NCI-H2029 treated with DMSO at 0.1 percent for 48 hours (cell line): ENCODE results near the gene IFNL1.
"Not testable (repeated sequence)": the region's sequence is repeated elsewhere in the genome, so short reads cannot be mapped to it uniquely, and the experiment has no call there.

Experiments
- DNase-seq: peaks from one replicate; lab custom pipeline; 2025; lab: John Stamatoyannopoulos, UW

IFNL1 gene

DNA sequence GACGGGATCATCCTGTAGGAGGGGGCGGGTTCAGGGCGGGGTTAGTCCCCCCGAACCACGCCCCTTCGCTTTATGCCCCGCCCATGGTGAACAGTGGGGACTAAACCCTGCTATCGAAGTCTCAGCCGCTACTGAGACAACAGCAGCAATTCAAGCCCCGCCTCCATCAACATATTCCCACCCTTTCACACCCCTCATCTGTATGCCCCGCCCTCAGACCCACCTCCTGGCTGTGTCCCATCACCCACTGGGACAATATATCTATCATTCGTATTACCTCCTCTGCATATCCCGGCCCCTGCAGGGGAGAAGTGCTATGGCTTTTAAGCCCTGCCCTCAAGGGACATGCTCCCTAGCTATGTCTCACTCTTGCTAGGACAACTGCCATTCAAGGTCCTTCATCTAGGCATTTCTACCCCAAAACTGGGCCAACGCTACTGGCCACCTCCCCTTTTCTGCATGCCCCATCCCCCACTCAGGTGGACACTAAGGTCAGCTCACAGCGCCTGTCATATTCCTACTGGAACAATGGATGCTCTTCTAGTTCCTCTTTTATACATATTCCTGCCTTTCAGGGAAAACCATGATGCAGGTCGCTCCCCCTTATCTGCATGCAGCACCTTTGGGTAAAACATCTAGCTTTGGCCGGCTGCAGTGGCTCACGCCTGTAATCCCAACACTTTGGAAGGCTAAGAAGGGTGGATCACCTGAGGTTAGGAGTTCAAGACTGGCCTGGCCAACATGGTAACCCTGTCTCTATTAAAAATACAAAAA lies 12.5 kb downstream of the IFNL1 start:
- no peak for DNase-seq

DNA sequence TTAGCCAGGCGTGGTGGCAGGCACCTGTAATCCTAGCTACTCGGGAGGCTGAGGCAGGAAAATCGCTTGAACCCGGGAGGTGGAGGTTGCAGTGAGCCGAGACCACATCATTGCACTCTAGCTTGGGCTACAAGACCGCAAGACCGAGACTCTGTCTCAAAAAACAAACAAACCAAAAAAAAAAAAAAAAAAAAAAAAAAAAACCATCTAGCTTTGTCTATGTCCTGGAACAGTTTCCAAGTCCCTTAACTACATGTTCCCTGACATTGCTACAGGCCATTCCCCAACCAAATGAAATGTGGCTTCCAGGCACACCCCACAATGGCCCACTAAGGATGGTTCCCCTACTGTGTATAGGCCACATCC lies 13.1 kb downstream of the IFNL1 start:
- DNase-seq = not testable (repeated sequence)

DNA sequence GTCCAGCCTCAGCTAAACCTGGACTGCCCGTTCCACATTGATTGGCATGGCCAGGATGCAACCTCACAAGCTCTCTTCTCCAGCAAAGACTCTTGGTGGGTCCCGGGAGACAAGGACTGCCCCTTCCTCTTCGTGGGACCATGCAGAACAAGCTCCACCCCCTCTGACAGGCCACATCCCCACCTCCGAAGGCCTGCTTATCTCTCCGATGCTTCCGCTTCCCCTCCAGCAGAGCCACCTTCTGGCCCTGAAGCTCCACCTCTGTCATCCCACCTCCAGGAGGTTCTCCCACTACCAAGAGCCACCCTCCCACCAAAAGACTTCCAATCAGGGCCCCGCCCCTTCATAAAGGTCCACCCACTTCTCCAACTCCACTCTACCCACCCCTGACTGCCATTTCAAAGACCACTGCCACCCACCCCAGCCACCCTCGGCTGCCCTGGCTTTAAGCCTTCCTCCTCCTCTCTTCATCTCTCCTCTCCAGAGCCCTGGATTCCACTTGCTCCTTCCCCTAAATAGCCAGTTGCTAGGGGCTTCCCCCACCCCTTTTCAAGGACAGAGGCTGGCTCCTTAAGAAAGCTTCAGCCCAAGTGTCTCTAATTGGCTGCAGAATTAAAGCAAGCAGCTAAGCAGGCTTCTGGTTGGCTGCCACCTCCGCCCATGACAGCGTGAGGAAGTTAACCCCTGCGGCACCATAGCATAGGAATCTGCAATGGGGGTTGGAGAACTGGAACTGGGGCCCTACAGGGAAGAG lies 14.5 kb downstream of the IFNL1 start:
- DNase-seq = no peak

DNA sequence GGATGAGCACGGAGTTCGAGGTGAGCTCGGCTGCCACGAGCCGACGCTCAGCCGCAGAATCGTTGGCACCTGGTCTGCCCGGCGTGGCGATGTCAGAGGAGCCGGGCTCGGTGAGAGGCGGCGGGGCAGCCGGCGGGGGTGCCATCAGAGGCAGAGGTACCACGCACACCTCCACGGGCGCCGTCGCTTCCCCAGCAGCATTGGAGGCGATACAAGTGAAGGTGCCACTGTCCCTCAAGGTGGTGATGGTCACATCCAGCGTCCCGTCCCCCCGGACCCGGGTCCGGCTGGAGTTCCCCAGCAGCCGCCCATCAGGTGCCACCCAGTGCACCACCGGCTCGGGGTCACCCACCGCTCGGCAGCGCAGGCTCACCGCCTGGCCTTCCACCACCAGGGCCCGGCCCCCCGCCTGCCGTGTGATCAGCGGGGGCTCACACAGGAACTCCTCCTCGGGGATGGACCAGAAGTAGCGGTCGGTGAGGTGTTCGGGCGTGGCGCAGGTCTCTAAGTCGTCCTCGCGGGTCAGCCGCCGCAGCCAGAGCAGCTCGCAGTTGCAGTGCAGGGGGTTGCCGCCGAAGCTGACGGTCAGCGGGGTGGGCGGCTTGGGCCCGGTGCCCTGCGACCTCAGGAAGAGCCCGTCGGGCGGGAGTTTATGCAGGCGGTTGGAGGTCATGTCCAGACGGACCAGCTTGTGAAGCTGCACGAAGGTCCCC lies 18.0 kb downstream of the IFNL1 start:
- no peak for DNase-seq

DNA sequence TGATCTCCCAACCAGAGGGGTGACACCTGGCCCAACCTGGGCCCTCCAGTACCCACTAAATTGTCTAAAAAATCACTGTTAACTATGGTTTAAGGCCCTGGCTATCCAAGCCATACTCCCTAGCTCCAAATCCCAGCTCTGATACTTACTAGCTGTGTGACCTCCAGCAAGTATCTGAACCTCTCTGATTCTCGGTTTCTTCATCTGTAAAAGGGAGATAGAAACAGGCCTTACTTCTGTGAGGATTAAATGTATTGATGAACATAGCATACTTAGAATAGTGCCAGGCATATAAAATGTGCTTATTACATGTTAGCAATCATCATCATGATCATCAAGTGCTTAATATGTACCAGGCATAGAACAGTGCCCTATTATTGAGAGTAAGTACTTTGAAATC lies 19.7 kb downstream of the IFNL1 start:
- DNase-seq = no peak

DNA sequence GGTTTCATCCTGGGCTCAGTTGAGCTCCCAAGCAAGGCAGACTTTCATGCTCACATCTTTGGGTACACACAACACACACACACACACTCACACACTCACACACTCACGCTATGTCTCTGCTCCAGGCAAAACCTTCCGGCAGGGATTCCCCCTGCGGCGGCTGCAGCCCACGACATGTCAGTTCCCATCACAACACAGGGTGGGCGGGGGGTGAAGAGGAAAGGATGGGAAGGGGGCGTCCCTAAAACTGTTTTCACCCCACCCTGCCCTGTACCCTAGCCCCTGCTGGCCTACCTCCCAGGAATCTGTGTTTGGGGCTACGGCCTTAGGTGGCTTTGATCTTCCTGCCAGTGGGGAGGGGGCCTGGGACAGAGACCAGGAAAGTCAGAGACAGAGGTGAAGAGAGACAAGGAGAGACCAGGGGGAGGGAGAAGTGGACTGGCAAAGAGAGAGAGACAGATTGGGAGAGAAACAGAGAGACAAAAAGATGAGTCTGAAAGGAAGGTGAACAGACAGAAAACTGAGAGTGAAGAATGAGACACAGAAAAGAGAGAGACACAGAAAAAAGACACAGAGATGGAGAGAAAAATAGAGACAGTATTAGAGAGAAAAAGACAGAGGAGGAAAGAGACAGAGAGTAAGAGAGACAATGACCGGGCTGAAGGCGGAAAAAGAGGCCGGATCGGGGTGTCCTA lies 20.6 kb downstream of the IFNL1 start:
- DNase-seq = no peak

DNA sequence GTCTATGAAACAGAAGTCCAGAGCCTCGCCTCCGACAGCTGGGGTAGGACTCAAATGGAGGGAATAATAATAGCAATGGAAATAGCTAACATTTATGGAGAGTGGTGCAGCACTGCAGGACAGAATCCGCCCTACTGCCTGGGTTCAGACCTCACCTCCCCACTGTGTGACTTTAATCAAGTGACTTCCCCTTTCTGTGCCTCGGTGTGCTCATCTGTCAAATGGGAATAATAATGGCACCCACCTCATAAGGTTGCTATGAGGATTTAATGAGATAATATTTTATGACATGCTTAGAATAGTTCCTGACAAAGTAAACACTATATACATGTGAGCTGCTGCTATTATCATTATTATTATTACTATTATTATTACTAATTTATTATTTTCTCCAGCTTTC lies 21.3 kb downstream of the IFNL1 start:
- DNase-seq = no peak

DNA sequence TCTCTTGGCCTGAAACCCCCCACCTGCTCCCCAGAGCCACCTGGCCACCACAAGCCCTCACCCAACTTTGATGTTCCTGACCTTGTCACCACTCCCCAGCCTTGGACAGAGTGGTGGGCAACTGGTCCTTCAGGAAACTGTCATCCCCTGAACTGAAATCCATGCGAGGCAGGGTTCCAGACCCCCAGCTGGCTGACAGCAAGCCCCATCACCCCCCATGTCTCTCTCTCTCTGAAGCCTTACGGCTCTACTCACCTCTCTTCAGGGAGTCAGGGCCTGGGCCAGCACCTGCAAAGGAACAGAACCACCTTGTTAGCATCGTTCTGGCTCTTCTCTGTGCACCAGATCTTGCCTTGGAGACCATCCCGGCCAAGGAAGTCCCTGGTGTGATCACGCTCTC lies 21.9 kb downstream of the IFNL1 start:
- no peak for DNase-seq

DNA sequence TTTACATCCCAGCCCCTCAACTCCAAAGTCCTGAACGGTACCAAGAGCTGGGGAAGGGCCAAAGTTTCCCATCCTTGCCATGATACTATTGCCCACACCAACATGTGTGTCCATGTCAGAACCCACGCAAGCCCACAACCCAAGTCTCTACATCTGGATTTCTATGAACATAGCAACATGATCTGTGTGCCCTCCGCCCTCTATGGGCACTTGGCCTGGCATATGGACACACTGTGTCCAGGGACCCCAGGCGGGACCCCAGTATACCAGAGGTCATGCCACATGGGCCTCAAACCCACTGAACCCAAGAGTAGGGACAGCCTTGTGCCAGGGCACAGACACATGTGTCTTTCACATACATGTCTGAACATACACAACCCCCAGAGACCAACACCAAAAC lies 22.5 kb downstream of the IFNL1 start:
- no peak for DNase-seq

DNA sequence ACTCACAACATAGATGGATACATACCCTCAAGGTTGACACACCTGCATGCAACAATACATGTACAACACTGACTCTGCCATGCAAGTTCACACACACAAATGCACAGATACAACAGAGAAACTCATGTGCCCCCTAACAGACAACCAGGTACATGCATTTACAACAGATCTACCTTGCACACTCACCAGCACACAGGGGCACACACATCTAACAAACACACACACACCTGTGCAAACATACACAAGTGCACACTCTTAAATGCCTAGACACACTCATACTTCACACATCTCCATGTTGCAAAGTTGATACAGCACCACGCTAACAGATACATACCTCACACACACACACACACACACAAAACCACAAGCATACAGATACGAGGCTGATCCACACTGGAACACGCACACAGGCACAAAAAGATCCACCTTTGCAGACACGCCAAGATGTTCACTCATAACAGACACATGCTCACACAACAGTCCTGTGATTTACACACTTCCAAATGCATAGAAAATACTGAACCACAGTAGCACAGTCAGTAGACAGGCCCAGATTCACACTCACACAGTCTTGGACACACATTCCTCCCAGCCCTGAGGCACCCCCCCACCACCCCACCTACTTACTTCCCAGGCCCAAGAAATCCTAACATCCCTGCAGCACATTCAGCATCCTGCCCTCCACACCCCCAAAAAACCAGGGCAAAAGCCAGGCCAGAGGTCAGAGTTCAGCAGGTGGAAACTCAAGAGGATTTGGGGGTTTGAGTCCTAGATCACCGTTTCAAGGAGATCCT lies 23.1 kb downstream of the IFNL1 start:
- no peak for DNase-seq

DNA sequence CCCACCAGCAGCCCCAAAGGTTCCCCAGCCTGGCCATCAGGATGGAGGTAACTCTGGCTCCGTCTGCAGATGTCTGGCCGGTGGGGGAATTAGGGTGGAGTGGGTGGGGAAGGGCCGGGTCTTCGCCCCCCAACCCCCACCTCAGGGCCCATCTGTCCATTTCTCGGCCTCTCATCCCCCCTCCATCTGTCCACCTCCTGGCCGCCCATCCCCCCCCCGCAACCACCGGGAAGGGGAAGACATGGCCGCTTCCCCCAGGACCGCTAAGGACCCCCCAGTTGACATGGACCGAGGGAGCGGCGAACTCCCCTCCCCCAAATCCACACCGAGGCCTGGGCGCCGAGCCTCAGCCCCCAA lies 23.7 kb downstream of the IFNL1 start:
- no peak for DNase-seq

DNA sequence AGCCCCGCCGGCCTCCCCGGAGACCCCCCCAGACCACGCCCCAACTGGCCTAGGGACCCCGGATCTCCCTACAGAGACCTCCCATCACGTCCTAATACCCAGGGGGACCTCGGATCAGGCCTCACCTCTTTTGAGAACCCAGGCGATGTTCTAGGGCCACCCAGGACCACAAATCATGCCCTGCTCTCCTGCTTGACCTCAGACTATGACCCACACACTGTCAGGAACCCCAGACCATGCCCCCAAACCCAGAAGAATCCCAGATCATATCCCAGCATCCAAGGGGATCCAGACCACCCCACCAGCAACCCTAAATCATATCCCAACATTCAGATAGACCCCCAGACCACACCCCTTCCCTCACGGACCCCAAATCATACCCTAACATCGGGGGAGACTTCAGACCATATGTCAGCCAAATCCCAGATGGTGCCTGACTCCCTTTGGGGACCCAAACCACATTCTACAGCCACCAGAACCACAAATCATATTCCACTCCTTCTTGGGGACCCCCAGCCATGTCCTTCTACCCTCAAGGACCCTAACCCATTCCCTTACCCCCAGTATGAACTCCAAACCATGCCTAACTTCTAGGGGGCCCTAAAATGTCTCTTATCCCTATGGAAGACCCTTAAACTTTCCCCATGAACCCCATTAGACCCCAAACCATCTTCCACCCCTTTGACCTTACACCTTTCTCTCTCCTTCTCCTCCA lies 25.1 kb downstream of the IFNL1 start:
- no peak for DNase-seq

DNA sequence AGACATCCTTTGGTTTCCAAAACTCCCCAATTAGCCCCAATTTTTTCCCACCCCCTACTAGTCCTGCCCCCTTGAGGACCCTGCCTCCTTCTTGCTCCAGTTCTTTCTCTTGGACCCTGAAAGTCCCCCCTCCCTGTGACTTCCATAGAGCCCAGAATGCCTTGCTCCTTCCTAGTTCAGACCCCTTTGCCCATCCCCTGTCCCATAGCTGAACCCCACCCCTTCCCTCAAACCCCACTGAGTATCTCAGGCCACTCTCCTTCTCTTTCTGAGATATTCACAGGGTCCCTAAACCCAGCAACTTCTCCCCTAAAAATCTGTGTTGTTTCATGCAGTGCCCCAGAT lies 25.6 kb downstream of the IFNL1 start:
- DNase-seq = no peak

DNA sequence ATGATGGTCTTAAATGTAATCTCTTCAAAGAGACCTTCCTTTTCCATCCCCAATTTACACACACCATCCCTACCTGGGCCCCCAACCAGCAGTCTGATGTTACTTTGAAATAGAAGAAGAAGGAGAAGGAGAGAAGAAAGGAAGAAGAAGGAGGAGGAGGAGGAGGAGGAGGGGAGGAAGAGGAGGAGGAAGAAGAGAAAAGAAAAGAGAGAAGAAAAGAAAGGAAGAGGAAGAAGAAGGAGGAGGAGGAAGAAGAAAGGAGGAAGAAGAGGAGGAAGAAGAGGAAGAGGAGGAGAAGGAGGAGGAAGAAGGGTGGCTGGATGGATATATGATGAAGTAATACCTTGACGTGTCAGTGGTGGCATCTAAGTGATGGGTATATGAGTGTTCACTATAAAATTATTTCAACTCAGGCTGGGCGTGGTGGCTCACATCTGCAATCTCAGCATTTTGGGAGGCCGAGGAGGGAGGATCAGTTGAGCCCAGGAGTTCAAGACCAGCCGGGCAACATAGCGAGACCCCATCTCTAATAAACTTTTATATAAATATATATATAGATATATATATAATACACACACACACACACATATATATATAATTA lies 28.1 kb downstream of the IFNL1 start:
- no peak for DNase-seq

DNA sequence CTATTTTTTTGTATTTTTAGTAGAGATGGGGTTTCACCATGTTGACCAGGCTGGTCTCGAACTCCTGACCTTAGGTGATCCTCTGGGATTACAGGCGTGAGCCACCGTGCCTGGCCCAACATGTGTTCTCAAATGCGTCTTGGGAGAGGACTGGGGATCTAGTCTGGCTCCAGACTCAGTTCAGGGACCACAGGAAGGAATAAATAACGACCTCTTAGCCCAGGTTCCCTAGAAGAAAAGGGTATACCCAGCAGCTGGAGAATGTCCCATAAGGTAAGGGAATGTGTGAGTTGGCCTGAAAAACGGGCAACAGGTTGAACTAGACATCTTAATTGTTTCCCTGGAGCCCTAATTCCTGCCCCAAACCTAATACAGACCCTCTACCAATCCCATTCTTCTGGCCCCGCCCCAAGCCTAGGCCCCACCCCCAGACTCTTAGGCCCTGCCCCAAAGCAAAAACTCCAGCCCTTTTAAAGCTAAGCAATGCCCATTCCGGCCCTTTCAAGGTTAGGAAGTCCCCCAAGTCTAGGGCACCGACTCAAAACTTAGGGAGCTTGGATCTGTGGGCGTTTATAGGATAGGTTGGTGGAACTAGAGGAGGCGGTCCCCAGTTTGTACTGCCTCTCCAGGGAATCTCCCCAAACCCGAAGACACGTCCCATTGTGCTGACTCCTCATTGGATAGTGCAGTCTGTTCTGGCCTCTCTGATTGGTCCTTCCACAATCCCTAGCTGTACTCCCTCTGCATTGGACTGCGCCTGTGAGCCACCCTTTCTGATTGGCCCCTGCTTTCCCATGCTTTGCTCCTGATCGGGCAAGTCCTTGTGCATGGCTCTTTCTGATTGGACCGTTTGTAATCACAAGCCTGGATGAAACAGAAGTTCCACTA lies 29.8 kb downstream of the IFNL1 start:
- no peak for DNase-seq

DNA sequence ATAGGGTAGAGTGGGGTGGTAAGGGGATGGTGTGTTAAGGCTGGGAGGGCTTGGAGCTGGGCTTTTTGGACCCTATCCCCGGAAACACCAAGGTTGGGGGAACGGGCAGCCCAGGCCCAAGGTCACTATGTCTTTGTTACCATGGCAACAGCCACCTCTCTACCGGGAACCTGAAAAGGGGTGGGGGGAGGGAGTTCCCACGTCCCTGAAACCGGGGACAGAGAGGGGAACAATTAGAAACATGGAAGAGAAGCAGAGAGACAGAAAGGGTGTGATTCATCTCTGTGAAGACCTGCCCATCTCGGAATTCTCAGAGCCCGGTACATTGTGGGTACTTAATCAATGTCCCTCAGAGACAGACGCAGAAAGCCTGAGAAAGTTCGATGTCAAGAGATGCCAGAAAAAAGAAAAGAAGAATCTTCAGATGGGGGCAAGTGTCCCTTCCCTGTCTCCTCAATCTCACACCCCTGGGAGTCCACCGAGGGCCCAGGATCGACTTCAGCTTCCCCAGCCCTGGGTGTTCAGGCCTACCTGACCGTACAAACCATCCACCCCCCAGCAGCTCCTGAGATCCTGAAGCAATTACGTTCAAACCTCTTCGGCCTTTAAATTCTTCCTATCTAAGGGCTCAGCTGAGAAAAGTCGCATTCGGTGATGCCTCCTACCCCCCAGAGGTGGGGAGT lies 31.3 kb downstream of the IFNL1 start:
- no peak for DNase-seq

DNA sequence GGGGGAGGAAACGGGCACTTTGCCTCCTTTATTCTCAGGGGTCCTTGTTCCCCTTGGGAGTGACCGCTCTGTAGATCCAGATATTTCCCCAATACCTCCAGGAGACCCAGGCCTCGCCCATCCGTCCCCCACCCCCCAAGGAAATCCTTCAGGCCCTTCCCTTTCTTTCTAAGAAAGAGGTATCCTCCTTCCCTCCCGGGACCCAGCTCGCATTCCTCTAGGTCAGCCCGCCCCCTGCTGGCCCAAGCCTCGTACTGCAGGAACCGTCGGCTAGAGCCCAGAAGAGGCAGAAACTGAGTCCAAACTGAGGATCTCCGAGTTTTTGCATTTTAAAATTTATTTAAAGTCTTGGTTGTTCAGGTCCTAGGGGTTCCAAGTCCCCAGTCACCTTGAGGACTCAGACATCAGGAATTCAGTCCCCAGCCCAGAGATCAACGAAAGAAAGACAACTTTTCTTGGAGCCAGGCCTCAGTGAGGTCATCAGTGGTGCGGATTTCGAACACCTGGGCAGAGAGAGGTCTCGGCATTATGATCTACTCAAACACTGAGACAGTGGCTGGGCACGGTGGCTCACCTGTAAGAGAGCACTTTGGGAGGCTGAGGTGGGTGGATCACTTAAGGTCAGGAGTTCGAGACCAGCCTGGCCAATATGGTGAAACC lies 32.0 kb downstream of the IFNL1 start:
- peak; percentile 26 for DNase-seq

DNA sequence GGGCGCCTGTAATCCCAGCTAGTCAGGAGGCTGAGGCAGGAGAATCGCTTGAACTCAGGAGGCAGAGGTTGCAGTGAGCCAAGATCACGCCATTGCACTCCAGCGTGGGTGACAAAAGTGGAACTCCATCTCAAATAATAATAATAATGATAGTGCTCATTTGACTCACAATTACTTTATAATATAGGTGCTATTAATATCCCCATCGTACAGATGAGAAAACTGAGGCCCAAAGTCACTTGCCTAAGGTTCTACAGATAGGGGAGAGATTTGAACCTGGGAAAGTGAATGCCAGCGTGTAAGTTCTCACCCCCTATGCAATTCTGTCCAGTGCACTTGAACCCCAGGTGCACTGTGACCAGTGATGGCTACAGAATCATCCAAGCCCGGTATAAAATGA lies 33.7 kb downstream of the IFNL1 start:
- DNase-seq = no peak

DNA sequence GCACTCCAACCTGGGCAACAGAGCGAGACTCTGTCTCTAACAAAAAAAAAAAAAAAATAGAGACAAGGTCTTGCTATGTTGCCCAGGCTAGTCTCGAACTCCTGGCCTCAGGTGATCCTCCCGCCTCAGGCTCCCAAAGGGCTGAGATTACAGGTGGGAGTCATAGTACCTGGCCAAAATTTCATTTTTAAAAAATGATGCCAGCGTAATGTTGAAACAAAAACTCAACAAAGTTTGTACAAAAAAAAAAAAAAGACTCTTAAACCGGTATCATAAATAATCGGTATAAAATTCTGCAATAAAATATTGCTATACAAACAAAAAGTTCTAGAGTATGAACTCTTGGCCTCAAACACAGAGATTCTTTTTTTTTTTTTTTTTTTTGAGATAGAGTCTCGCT lies 36.1 kb downstream of the IFNL1 start:
- DNase-seq = no peak
